Osteocyte (in vitro differentiated cells): Measurements from ENCODE around the gene DUS4L. TPM values are rescaled to one million over a fixed set of nuclear protein-coding genes. Genes with fewer than 3 reads are reported as not detected.

Experiments
- DNase-seq: peaks from one replicate; pipeline ENCODE4 v3.0.0; 2021; ENCODE audit warnings: mixed read lengths; ENCODE audit not compliant: unreplicated experiment; ENCODE audit errors: extremely low spot score
- H3K27ac Mint-ChIP-seq: one replicate; pipeline ENCODE4 v1.8.0; 2021; ENCODE audit warnings: mild to moderate bottlenecking, mixed read lengths; ENCODE audit not compliant: unreplicated experiment
- H3K27me3 Mint-ChIP-seq: one replicate; pipeline ENCODE4 v1.8.0; 2021; ENCODE audit warnings: mixed read lengths; ENCODE audit not compliant: unreplicated experiment
- H3K36me3 Mint-ChIP-seq: one replicate; pipeline ENCODE4 v1.8.0; 2021; ENCODE audit warnings: mixed read lengths; ENCODE audit not compliant: unreplicated experiment
- H3K4me1 Mint-ChIP-seq: one replicate; pipeline ENCODE4 v1.8.0; 2021; ENCODE audit warnings: mixed read lengths; ENCODE audit not compliant: unreplicated experiment
- H3K4me3 Mint-ChIP-seq: one replicate; pipeline ENCODE4 v1.8.0; 2021; ENCODE audit warnings: mild to moderate bottlenecking, moderate library complexity, mixed read lengths; ENCODE audit not compliant: unreplicated experiment
- H3K9me3 Mint-ChIP-seq: one replicate; pipeline ENCODE4 v1.8.0; 2021; ENCODE audit warnings: mixed read lengths; ENCODE audit not compliant: unreplicated experiment
- total RNA-seq: library from RNA; stranded (reverse); gene quantifications from 2 replicates; pipeline ENCODE4 v1.2.1, GENCODE V29; 2021
- TF ChIP-seq, protein P1 (sequence below): fragments of 200-600 bp; sonication (generic); IDR thresholded peaks from 2 replicates; pipeline ENCODE4 v1.5.0; 2021; ENCODE audit warnings: antibody characterized with exemption, mild to moderate bottlenecking, moderate library complexity

The DUS4L gene
- total RNA-seq, 1 donor from 2014 or later = 7.9 TPM

DNA sequence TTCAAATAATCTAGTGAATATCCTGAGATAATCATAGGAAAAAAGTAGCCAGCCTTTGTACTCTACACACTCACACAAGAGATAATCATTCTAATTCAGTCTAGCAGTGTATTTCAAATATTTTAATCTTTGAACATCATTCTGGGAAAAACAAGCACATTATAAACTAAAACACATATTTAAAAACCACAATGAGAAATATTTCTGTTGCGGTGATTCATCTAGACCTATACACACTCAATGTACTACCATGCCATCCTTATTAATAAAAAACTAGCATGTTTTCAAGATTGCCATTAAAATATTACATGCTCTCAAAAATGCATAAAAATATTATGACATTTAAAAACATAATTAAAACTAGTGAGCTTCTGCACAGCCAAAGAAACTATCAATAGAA, 11.8 kb upstream of the DUS4L start:
- Mint-ChIP-seq H3K27me3 (no peaks in the 10 kb centered on the region), H3K9me3 (no peaks in the 10 kb centered on the region), H3K4me3 (no peak overlapping the region), H3K36me3 (peaks cover 53% of the 10 kb centered on the region), H3K27ac (no peak overlapping the region), H3K4me1 (no peaks in the 10 kb centered on the region)
- DNase-seq = no peak
- TF ChIP-seq, protein P1, sequence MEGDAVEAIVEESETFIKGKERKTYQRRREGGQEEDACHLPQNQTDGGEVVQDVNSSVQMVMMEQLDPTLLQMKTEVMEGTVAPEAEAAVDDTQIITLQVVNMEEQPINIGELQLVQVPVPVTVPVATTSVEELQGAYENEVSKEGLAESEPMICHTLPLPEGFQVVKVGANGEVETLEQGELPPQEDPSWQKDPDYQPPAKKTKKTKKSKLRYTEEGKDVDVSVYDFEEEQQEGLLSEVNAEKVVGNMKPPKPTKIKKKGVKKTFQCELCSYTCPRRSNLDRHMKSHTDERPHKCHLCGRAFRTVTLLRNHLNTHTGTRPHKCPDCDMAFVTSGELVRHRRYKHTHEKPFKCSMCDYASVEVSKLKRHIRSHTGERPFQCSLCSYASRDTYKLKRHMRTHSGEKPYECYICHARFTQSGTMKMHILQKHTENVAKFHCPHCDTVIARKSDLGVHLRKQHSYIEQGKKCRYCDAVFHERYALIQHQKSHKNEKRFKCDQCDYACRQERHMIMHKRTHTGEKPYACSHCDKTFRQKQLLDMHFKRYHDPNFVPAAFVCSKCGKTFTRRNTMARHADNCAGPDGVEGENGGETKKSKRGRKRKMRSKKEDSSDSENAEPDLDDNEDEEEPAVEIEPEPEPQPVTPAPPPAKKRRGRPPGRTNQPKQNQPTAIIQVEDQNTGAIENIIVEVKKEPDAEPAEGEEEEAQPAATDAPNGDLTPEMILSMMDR = no peak

DNA sequence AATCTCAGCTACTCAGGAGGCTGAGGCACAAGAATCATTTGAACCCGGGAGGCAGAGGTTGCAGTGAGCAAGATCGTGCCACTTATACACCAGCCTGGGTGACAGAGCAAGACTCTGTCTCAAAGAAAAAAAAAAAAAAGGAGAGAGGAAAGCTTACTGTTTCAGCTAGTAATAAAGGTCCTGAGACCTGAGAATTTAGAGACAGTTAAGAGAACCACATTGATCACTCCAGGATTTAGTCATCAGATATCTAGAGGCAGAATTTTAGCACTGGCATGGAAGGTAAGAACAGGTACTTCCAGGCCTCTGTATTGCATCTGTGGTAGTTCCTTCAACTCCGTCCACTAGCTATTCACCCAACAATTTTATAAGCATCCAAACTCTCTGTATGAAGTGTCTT, 7.9 kb upstream of the DUS4L start:
- Mint-ChIP-seq H3K36me3 (peaks cover 46% of the 10 kb centered on the region), H3K27me3 (no peaks in the 10 kb centered on the region), H3K4me3 (no peak overlapping the region), H3K4me1 (peaks cover 12% of the 10 kb centered on the region), H3K27ac (no peak overlapping the region), H3K9me3 (no peaks in the 10 kb centered on the region)
- TF ChIP-seq, protein P1 = no peak
- no peak for DNase-seq

DNA sequence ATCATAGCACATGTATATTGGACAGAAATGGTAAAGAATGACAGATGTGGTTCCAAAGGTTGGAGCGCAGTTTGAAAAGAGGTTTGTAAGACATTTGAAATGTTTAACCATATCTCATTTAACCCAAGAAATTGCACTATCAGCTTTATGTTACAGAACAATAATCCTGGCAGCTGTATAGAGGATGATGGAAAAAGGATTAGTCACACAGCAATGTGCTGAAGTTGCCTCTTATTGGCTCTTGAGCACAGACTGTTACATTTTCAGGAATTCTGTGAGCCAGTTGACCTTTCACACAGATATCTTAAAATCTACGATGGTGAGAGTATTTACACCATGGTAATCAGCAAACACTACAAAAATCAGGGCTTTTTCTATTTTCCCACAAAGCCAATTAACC, 3.9 kb upstream of the DUS4L start:
- TF ChIP-seq, protein P1 = no peak
- H3K27me3 Mint-ChIP-seq = no peaks in the 10 kb centered on the region
- H3K4me1 Mint-ChIP-seq = peaks cover 33% of the 10 kb centered on the region
- DNase-seq = no peak
- no peaks in the 10 kb centered on the region for H3K9me3 Mint-ChIP-seq
- no peak overlapping the region for H3K27ac Mint-ChIP-seq
- H3K4me3 Mint-ChIP-seq = no peak overlapping the region
- peaks cover 25% of the 10 kb centered on the region for H3K36me3 Mint-ChIP-seq

DNA sequence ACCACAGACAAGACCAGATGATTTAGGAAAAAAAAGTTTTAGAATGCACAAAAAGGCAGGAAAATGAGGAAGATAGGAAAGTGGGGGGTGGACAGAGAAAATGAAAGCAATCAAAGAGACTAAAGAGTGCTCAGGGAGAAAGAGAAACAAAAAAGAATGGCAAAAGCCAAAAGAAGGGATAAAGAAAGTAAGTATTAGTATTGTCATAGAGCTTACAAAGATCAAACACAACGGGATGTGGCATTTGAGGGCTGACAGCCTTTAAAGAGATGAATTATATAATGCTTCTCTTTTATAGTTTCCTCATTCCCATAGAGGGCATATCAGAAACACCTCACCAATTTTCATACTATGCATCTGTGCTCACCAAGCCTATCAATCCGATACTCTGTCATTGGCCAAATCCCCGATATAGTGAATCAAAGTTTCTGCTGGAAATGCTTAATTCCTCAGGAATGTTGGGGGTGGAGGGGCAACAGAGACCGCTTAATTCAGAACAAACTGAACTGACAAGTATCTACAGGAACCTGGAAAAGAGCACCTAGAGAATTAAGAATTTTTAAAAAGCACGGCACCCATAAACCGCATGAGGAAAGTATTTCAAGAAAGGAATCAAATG, 2.8 kb upstream of the DUS4L start:
- no peaks in the 10 kb centered on the region for H3K27me3 Mint-ChIP-seq
- TF ChIP-seq, protein P1 = no peak
- peak overlapping the region; percentile 12 for H3K27ac Mint-ChIP-seq
- H3K4me3 Mint-ChIP-seq = peak overlapping the region; percentile 61
- no peaks in the 10 kb centered on the region for H3K9me3 Mint-ChIP-seq
- peaks cover 38% of the 10 kb centered on the region for H3K4me1 Mint-ChIP-seq
- H3K36me3 Mint-ChIP-seq = peaks cover 18% of the 10 kb centered on the region
- DNase-seq = no peak

GRCh38 chr7:107563081-107563774, 543 bp upstream of the DUS4L start:
- H3K4me1 Mint-ChIP-seq = peaks cover 38% of the 10 kb centered on the region
- TF ChIP-seq, protein P1 = no peak
- no peaks in the 10 kb centered on the region for H3K27me3 Mint-ChIP-seq
- DNase-seq = no peak
- no peaks in the 10 kb centered on the region for H3K9me3 Mint-ChIP-seq
- peaks cover 3% of the 10 kb centered on the region for H3K36me3 Mint-ChIP-seq
- peak overlapping the region; percentile 78 for H3K27ac Mint-ChIP-seq
- peak overlapping the region; percentile 90 for H3K4me3 Mint-ChIP-seq
